HepG2 (cell line): ENCODE data around the gene COG1. TPM values are rescaled to one million over a fixed set of nuclear protein-coding genes. Genes with fewer than 3 reads are reported as not detected.
A peak's percentile ranks its signal among the peaks of the same experiment; 100 is the strongest.

ENCODE experiments used
- EEA1 ChIP-seq: sonication (generic); formaldehyde crosslinking; IDR thresholded peaks from 2 replicates; pipeline ENCODE4 v1.5.1; 2020; ENCODE audit warnings: mild to moderate bottlenecking, missing genetic modification reagents, borderline replicate concordance
- FIP1L1 ChIP-seq: fragments of 200-400 bp; formaldehyde crosslinking; IDR thresholded peaks from 2 replicates; pipeline ENCODE4 v1.6.1; 2018; ENCODE audit warnings: low read depth, mild to moderate bottlenecking, low read length, moderate library complexity, borderline replicate concordance; ENCODE audit not compliant: insufficient read depth
- FUBP1 ChIP-seq: sonication (generic); formaldehyde crosslinking; IDR thresholded peaks from 2 replicates; pipeline ENCODE4 v1.5.1; 2020; ENCODE audit warnings: missing genetic modification reagents, mild to moderate bottlenecking, borderline replicate concordance
- NFE2 ChIP-seq: sonication (generic); formaldehyde crosslinking; IDR thresholded peaks from 2 replicates; pipeline ENCODE4 v1.4.0; 2020; ENCODE audit warnings: missing genetic modification reagents
- ONECUT2 ChIP-seq: sonication (generic); formaldehyde crosslinking; IDR thresholded peaks from 2 replicates; pipeline ENCODE4 v1.4.0; 2020; ENCODE audit warnings: missing genetic modification reagents
- RBM22 ChIP-seq: fragments of 200-400 bp; formaldehyde crosslinking; optimal IDR thresholded peaks from 2 replicates; pipeline ENCODE3; 2017; ENCODE audit warnings: mild to moderate bottlenecking, low read length, moderate library complexity
- RELA ChIP-seq: sonication (generic); formaldehyde crosslinking; IDR thresholded peaks from 2 replicates; pipeline ENCODE4 v1.4.0; 2020; ENCODE audit warnings: missing genetic modification reagents
- SETDB1 ChIP-seq: sonication (generic); formaldehyde crosslinking; IDR thresholded peaks from 2 replicates; pipeline ENCODE4 v1.5.1; 2020; ENCODE audit warnings: missing genetic modification reagents, mild to moderate bottlenecking, borderline replicate concordance
- TFDP2 ChIP-seq: sonication (generic); formaldehyde crosslinking; IDR thresholded peaks from 2 replicates; pipeline ENCODE4 v1.4.0; 2020; ENCODE audit warnings: missing genetic modification reagents
- TOE1 ChIP-seq: sonication (generic); formaldehyde crosslinking; IDR thresholded peaks from 2 replicates; pipeline ENCODE4 v1.4.0; 2020; ENCODE audit warnings: mild to moderate bottlenecking, missing genetic modification reagents
- ZBED4 ChIP-seq: sonication (generic); formaldehyde crosslinking; IDR thresholded peaks from 2 replicates; pipeline ENCODE4 v1.4.0; 2020; ENCODE audit warnings: missing genetic modification reagents, borderline replicate concordance
- ZBTB25 ChIP-seq: IDR thresholded peaks from 2 replicates; pipeline ENCODE4 v1.6.1; 2018; ENCODE audit warnings: missing genetic modification reagents
- ZFP82 ChIP-seq: sonication (generic); formaldehyde crosslinking; IDR thresholded peaks from 2 replicates; pipeline ENCODE4 v1.5.1; 2020; ENCODE audit warnings: mild to moderate bottlenecking, missing genetic modification reagents, borderline replicate concordance
- ZNF24 ChIP-seq: fragments of 450-650 bp; IDR thresholded peaks from 2 replicates; pipeline ENCODE4 v1.6.1; 2017; ENCODE audit warnings: antibody characterized with exemption, mild to moderate bottlenecking
- ZNF660 ChIP-seq: sonication (generic); formaldehyde crosslinking; IDR thresholded peaks from 2 replicates; pipeline ENCODE4 v1.5.1; 2020; ENCODE audit warnings: mild to moderate bottlenecking, low read depth, missing genetic modification reagents, borderline replicate concordance
- polyA plus RNA-seq, 8 experiments: library from polyadenylated mRNA; depleted of rRNA in 3 of 8; stranded (reverse) in 7 of 8; unstranded in 1 of 8; fragments of >200 nt; fragmentation: Illumina TruSeq in 4 of 8; extraction: Trizol in 4 of 8; gene quantifications; 2 replicates each; pipeline versions ENCODE4 v1.2.1 to v1.2.3, GENCODE V29; 2011 to 2016; ENCODE audit warnings: low read depth in 4 of 8, missing spikeins in 1 of 8, mixed read lengths in 1 of 8; ENCODE audit not compliant: insufficient read depth in 1 of 8
- total RNA-seq, 5 experiments: library from RNA; depleted of rRNA; stranded (reverse); fragments of >200 nt; fragmentation: Illumina TruSeq; extraction: Trizol; gene quantifications; 2 replicates each; pipeline ENCODE4 v1.2.3, GENCODE V29; 2016; ENCODE audit warnings: low read depth in 1 of 5
- TF ChIP-seq, protein P1 (sequence below): sonication (generic); formaldehyde crosslinking; IDR thresholded peaks from 2 replicates; pipeline ENCODE4 v1.8.0; 2022; ENCODE audit warnings: missing genetic modification reagents, mild to moderate bottlenecking, borderline replicate concordance
- TF ChIP-seq, protein P2 (sequence below): IDR thresholded peaks from 2 replicates; pipeline ENCODE4 v1.6.1; 2016; ENCODE audit warnings: low read depth, borderline replicate concordance

Gene COG1
- total and polyA plus RNA-seq, 2 of the 13 experiments (the other 11 are each of a cell fraction or from before 2014, with no cell fraction given): 36.6 to 39.7 TPM

- TF ChIP-seq ZBED4 (CRISPR knock-in tag): no peak
- no peak for TF ChIP-seq SETDB1 (CRISPR knock-in tag)
- TF ChIP-seq RBM22: no peak
- peak; percentile 55; the same call in 1 of the 2 replicates for TF ChIP-seq ZBTB25 (CRISPR knock-in tag)
- TF ChIP-seq TOE1 (CRISPR knock-in tag): no peak
- no peak for TF ChIP-seq NFE2 (CRISPR knock-in tag)
- TF ChIP-seq TFDP2: peak; percentile 11; the same call in 1 of the 2 replicates
- no peak for TF ChIP-seq FIP1L1
- TF ChIP-seq ZFP82 (CRISPR knock-in tag): no peak
- 0 out of 2 replicates have a peak, but pooled peaks have one; percentile 32 for TF ChIP-seq FUBP1 (CRISPR knock-in tag)
- TF ChIP-seq ZNF24: no peak
- TF ChIP-seq, protein P1, sequence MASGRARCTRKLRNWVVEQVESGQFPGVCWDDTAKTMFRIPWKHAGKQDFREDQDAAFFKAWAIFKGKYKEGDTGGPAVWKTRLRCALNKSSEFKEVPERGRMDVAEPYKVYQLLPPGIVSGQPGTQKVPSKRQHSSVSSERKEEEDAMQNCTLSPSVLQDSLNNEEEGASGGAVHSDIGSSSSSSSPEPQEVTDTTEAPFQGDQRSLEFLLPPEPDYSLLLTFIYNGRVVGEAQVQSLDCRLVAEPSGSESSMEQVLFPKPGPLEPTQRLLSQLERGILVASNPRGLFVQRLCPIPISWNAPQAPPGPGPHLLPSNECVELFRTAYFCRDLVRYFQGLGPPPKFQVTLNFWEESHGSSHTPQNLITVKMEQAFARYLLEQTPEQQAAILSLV (CRISPR knock-in tag): no peak
- TF ChIP-seq ONECUT2: no peak
- no peak for TF ChIP-seq EEA1
- TF ChIP-seq, protein P2, sequence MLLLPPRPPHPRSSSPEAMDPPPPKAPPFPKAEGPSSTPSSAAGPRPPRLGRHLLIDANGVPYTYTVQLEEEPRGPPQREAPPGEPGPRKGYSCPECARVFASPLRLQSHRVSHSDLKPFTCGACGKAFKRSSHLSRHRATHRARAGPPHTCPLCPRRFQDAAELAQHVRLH (CRISPR knock-in tag): peak; percentile 83; the same call in 1 of the 2 replicates
- no peak for TF ChIP-seq ZNF660 (CRISPR knock-in tag)
- TF ChIP-seq RELA (CRISPR knock-in tag): no peak
Observed at GRCh38 chr17:73189417-73190099, 3.3 kb upstream of the COG1 start (continued).
